Transverse colon (tissue), 3 donors: Measurements from ENCODE around the gene HDAC4.

Experiments used
- CTCF ChIP-seq, 5 experiments: fragments of 200-600 bp in 3 of 5; fragments of 450-650 bp in 2 of 5; sonication (generic) in 3 of 5; IDR thresholded peaks; 1 replicate in 2 of 5; 2 replicates in 3 of 5; pipeline ENCODE4 v1.5.1; 2016 to 2017; ENCODE audit warnings: antibody characterized with exemption in 5 of 5, inconsistent platforms in 3 of 5, mild to moderate bottlenecking in 2 of 5, moderate library complexity in 1 of 5
- EP300 ChIP-seq: sonication (generic); formaldehyde crosslinking; IDR thresholded peaks from one replicate; pipeline ENCODE4 v1.6.1; 2017; ENCODE audit warnings: antibody characterized with exemption, low read depth

GRCh38 chr2:239208465-239209180 is 192.2 kb downstream of the HDAC4 start:
- TF ChIP-seq EP300 (no peak), CTCF (IDR thresholded peaks at IDR 0.05) (no peak)
